Osteoblast (primary cell): ENCODE measurements around the gene FBXL7. TPM values are rescaled to one million over a fixed set of nuclear protein-coding genes. Genes with fewer than 3 reads are reported as not detected.

Experiments
- DNase-seq: peaks from one replicate; pipeline ENCODE4 v3.0.0; 2011; ENCODE audit warnings: low spot score, mixed read lengths; ENCODE audit not compliant: insufficient read length; ENCODE audit errors: missing footprints
- H2AFZ ChIP-seq: 2 replicates; pipeline ENCODE4 v1.6.0; 2011; ENCODE audit warnings: mild to moderate bottlenecking, low read length
- H3K27ac ChIP-seq: 2 replicates; pipeline ENCODE4 v1.5.1; 2011; ENCODE audit warnings: mild to moderate bottlenecking, low read depth, low read length, moderate library complexity
- H3K27me3 ChIP-seq: 2 replicates; pipeline ENCODE4 v1.6.0; 2012; ENCODE audit warnings: mild to moderate bottlenecking, control low read depth, inconsistent platforms, low read length, moderate library complexity; ENCODE audit not compliant: insufficient read depth
- H3K36me3 ChIP-seq: 2 replicates; pipeline ENCODE4 v1.5.1; 2011; ENCODE audit warnings: mild to moderate bottlenecking, low read length, control low read depth, moderate library complexity; ENCODE audit not compliant: insufficient read depth
- H3K4me1 ChIP-seq: 2 replicates; pipeline ENCODE4 v1.5.1; 2011; ENCODE audit warnings: mild to moderate bottlenecking, low read length, control low read depth, moderate library complexity; ENCODE audit not compliant: insufficient read depth
- H3K4me2 ChIP-seq: 2 replicates; pipeline ENCODE4 v1.6.0; 2011; ENCODE audit warnings: mild to moderate bottlenecking, low read length; ENCODE audit not compliant: insufficient read depth
- H3K4me3 ChIP-seq: fragments of 200-600 bp; sonication (generic); 3 replicates; pipeline ENCODE4 v1.5.1; 2012; ENCODE audit warnings: mild to moderate bottlenecking, low read length, inconsistent platforms; ENCODE audit not compliant: insufficient read depth
- H3K79me2 ChIP-seq: 2 replicates; pipeline ENCODE4 v1.6.0; 2012; ENCODE audit warnings: mild to moderate bottlenecking, low read length, control low read depth, inconsistent platforms; ENCODE audit not compliant: insufficient read depth
- H3K9me3 ChIP-seq: 2 replicates; pipeline ENCODE4 v1.5.1; 2011; ENCODE audit warnings: low read depth, low read length, control low read depth
- H4K20me1 ChIP-seq: 2 replicates; pipeline ENCODE4 v1.6.0; 2012; ENCODE audit warnings: mild to moderate bottlenecking, low read length, control low read depth; ENCODE audit not compliant: insufficient read depth
- CTCF ChIP-seq: IDR thresholded peaks from 2 replicates; pipeline ENCODE4 v1.5.1; 2011; ENCODE audit warnings: mild to moderate bottlenecking, low read depth, low read length, moderate library complexity; ENCODE audit errors: extremely low read depth
- total RNA-seq: library from RNA; depleted of rRNA; stranded (reverse); fragments of >200 nt; gene quantifications from 2 replicates; pipeline ENCODE4 v1.2.3, GENCODE V29; 2012

FBXL7 gene
- total RNA-seq, 1 donor, result 13.4 TPM

- H4K20me1 ChIP-seq, result peaks cover 23% of the 10 kb centered on the region
- H3K4me1 ChIP-seq, result no peaks in the 10 kb centered on the region
- H3K27me3 ChIP-seq, result no peaks in the 10 kb centered on the region
- H3K4me3 ChIP-seq, result no peak overlapping the region
- no peak overlapping the region for H3K4me2 ChIP-seq
- H3K79me2 ChIP-seq, result peaks cover 14% of the 10 kb centered on the region
- no peak for TF ChIP-seq CTCF
- no peak overlapping the region for H3K27ac ChIP-seq
- no peak for DNase-seq
- no peaks in the 10 kb centered on the region for H3K9me3 ChIP-seq
- H3K36me3 ChIP-seq, result no peaks in the 10 kb centered on the region
- H2AFZ ChIP-seq, result no peak overlapping the region
Measured at GRCh38 chr5:15549961-15550360, 50.0 kb downstream of the FBXL7 start.

GRCh38 chr5:15550502-15551112, 50.6 kb downstream of the FBXL7 start:
- Histone ChIP-seq H3K4me2 (no peak overlapping the region), H2AFZ (no peak overlapping the region), H4K20me1 (peaks cover 21% of the 10 kb centered on the region), H3K4me1 (no peaks in the 10 kb centered on the region), H3K79me2 (peaks cover 14% of the 10 kb centered on the region), H3K27ac (no peak overlapping the region), H3K27me3 (no peaks in the 10 kb centered on the region), H3K4me3 (no peak overlapping the region), H3K36me3 (no peaks in the 10 kb centered on the region), H3K9me3 (no peaks in the 10 kb centered on the region)
- peak; percentile 5 for DNase-seq
- no peak for TF ChIP-seq CTCF

GRCh38 chr5:15551113-15551504, 51.1 kb downstream of the FBXL7 start:
- Histone ChIP-seq H4K20me1 (peaks cover 21% of the 10 kb centered on the region), H2AFZ (no peak overlapping the region), H3K36me3 (no peaks in the 10 kb centered on the region), H3K4me2 (no peak overlapping the region), H3K27ac (no peak overlapping the region), H3K9me3 (no peaks in the 10 kb centered on the region), H3K4me1 (no peaks in the 10 kb centered on the region), H3K4me3 (no peak overlapping the region), H3K79me2 (peaks cover 14% of the 10 kb centered on the region), H3K27me3 (no peaks in the 10 kb centered on the region)
- no peak for DNase-seq
- TF ChIP-seq CTCF, result no peak

- no peaks in the 10 kb centered on the region for H3K4me1 ChIP-seq
- peaks cover 13% of the 10 kb centered on the region for H3K79me2 ChIP-seq
- no peaks in the 10 kb centered on the region for H3K27me3 ChIP-seq
- no peak for DNase-seq
- TF ChIP-seq CTCF, result no peak
- H3K4me3 ChIP-seq, result no peak overlapping the region
- no peak overlapping the region for H2AFZ ChIP-seq
- H3K4me2 ChIP-seq, result no peak overlapping the region
- H4K20me1 ChIP-seq, result peaks cover 14% of the 10 kb centered on the region
- no peaks in the 10 kb centered on the region for H3K36me3 ChIP-seq
- no peaks in the 10 kb centered on the region for H3K9me3 ChIP-seq
- H3K27ac ChIP-seq, result no peak overlapping the region
Measured at GRCh38 chr5:15554542-15554941, 54.6 kb downstream of the FBXL7 start.
